ENCODE results near the gene ASCL3.

- TF ChIP-seq EP300 (IDR thresholded peaks at IDR 0.05; ENCODE audit: borderline replicate concordance): no peak
- TF ChIP-seq CEBPB (IDR thresholded peaks at IDR 0.05): no peak
Measured at GRCh38 chr11:8907116-8907515, 35.7 kb downstream of the ASCL3 start.
